GM23338 (cell line): Measurements from ENCODE around the gene FAM47E. TPM values are rescaled to one million over a fixed set of nuclear protein-coding genes. Genes with fewer than 3 reads are reported as not detected.

Experiments used
- ATAC-seq: fragments of 200-7000 bp; cut with Tn5 transposase; 3 replicates; pipeline ENCODE4 v1.9.1; 2020
- DNase-seq: peaks from one replicate; pipeline ENCODE4 v3.0.0-alpha.2; 2015; ENCODE audit warnings: low spot score
- H2AFZ ChIP-seq: fragments of 200-600 bp; sonication (generic); 2 replicates; pipeline ENCODE4 v1.8.0; 2016; ENCODE audit warnings: antibody characterized with exemption, mild to moderate bottlenecking, moderate library complexity
- H3F3A ChIP-seq: fragments of 200-600 bp; sonication (generic); replicated peaks from 2 replicates; pipeline ENCODE4 v1.8.0; 2017; ENCODE audit warnings: antibody characterized with exemption, mixed run types, low read depth
- H3K27ac ChIP-seq: fragments of 200-600 bp; sonication (generic); 2 replicates; pipeline ENCODE4 v1.6.1; 2016; ENCODE audit warnings: low read depth
- H3K27me3 ChIP-seq: fragments of 200-600 bp; sonication (generic); 2 replicates; pipeline ENCODE4 v1.8.0; 2016; ENCODE audit warnings: mild to moderate bottlenecking, mixed run types, moderate library complexity; ENCODE audit not compliant: insufficient read depth
- H3K36me3 ChIP-seq: fragments of 200-600 bp; sonication (generic); 2 replicates; pipeline ENCODE4 v1.8.0; 2016; ENCODE audit warnings: mild to moderate bottlenecking; ENCODE audit not compliant: insufficient read depth
- H3K4me1 ChIP-seq: fragments of 200-600 bp; sonication (generic); 2 replicates; pipeline ENCODE4 v1.8.0; 2016; ENCODE audit warnings: mild to moderate bottlenecking, moderate library complexity; ENCODE audit not compliant: insufficient read depth
- H3K4me2 ChIP-seq: fragments of 200-600 bp; sonication (generic); 2 replicates; pipeline ENCODE4 v1.7.1; 2017; ENCODE audit warnings: mixed run types
- H3K4me3 ChIP-seq: fragments of 200-600 bp; sonication (generic); 2 replicates; pipeline ENCODE4 v1.6.1; 2016; ENCODE audit warnings: mixed run types
- H3K79me2 ChIP-seq: fragments of 200-600 bp; sonication (generic); replicated peaks from 2 replicates; pipeline ENCODE4 v1.8.0; 2017; ENCODE audit warnings: mild to moderate bottlenecking; ENCODE audit not compliant: insufficient read depth
- H3K9me2 ChIP-seq: fragments of 200-600 bp; sonication (generic); 2 replicates; pipeline ENCODE4 v1.8.0; 2017; ENCODE audit not compliant: insufficient read depth
- H4K20me1 ChIP-seq: fragments of 200-600 bp; sonication (generic); replicated peaks from 2 replicates; pipeline ENCODE4 v1.8.0; 2017; ENCODE audit warnings: mild to moderate bottlenecking; ENCODE audit not compliant: insufficient read depth
- H3K27ac Mint-ChIP-seq: 2 replicates; pipeline ENCODE4 v1.8.0; 2020; ENCODE audit warnings: inconsistent platforms, mild to moderate bottlenecking, moderate library complexity, mixed read lengths
- H3K27me3 Mint-ChIP-seq: 3 replicates; pipeline ENCODE4 v1.8.0; 2022; ENCODE audit warnings: low read depth, mild to moderate bottlenecking, moderate library complexity, mixed read lengths, inconsistent platforms; ENCODE audit not compliant: insufficient read depth, poor library complexity
- H3K36me3 Mint-ChIP-seq: 3 replicates; pipeline ENCODE4 v1.8.0; 2021; ENCODE audit warnings: low read depth, mild to moderate bottlenecking, inconsistent platforms, moderate library complexity, mixed read lengths
- H3K4me1 Mint-ChIP-seq: 3 replicates; pipeline ENCODE4 v1.8.0; 2020; ENCODE audit warnings: mild to moderate bottlenecking, inconsistent platforms, mixed read lengths
- H3K4me3 Mint-ChIP-seq: 3 replicates; pipeline ENCODE4 v1.8.0; 2021; ENCODE audit warnings: moderate library complexity, mild to moderate bottlenecking, inconsistent platforms, mixed read lengths
- H3K9me3 Mint-ChIP-seq: 3 replicates; pipeline ENCODE4 v1.8.0; 2020; ENCODE audit warnings: moderate library complexity, mild to moderate bottlenecking, inconsistent platforms, mixed read lengths
- CREB1 ChIP-seq: fragments of 250-450 bp; sonication (Bioruptor Pico); IDR thresholded peaks from 2 replicates; pipeline ENCODE4 v1.5.0; 2020; ENCODE audit warnings: low read depth, mild to moderate bottlenecking, moderate library complexity
- ETS1 ChIP-seq: IDR thresholded peaks from 2 replicates; pipeline ENCODE4 v1.6.1; 2016; ENCODE audit warnings: antibody characterized with exemption
- EZH2 ChIP-seq: fragments of 200-600 bp; sonication (generic); IDR thresholded peaks from one replicate; pipeline ENCODE4 v1.8.0; 2017; ENCODE audit warnings: antibody characterized with exemption, mild to moderate bottlenecking, low read depth; ENCODE audit not compliant: unreplicated experiment
- NANOG ChIP-seq: IDR thresholded peaks from 2 replicates; pipeline ENCODE4 v1.6.1; 2016; ENCODE audit warnings: antibody characterized with exemption, borderline replicate concordance
- POLR2AphosphoS5 ChIP-seq: IDR thresholded peaks from 2 replicates; pipeline ENCODE4 v1.6.1; 2016; ENCODE audit warnings: antibody characterized with exemption, low read depth
- REST ChIP-seq: IDR thresholded peaks from one replicate; pipeline ENCODE4 v1.6.1; 2018; ENCODE audit warnings: antibody characterized with exemption; ENCODE audit not compliant: unreplicated experiment
- STAT1 ChIP-seq: IDR thresholded peaks from one replicate; pipeline ENCODE4 v1.6.1; 2016; ENCODE audit warnings: antibody characterized with exemption; ENCODE audit not compliant: unreplicated experiment
- ZNF331 ChIP-seq: fragments of 250-450 bp; sonication (Bioruptor Pico); IDR thresholded peaks from 2 replicates; pipeline ENCODE4 v1.5.0; 2020; ENCODE audit warnings: low read depth, mild to moderate bottlenecking, moderate library complexity
- ZNF462 ChIP-seq: fragments of 250-450 bp; sonication (Bioruptor Pico); IDR thresholded peaks from 2 replicates; pipeline ENCODE4 v1.5.0; 2020; ENCODE audit warnings: mild to moderate bottlenecking, moderate library complexity
- polyA plus RNA-seq: library from polyadenylated mRNA; unstranded; fragments of >200 nt; fragmentation: Nextera tagmentation; extraction: Ambion mirVana; gene quantifications from 2 replicates; pipeline ENCODE4 v1.2.1, GENCODE V29; 2016
- total RNA-seq: library from RNA; depleted of rRNA; stranded (reverse); fragments of >200 nt; shearing (Covaris generic); gene quantifications from 2 replicates; pipeline ENCODE4 v1.2.3, GENCODE V29; 2014

Gene FAM47E
- total and polyA plus RNA-seq, 2 experiments from 2014 or later, result 0.66 to 2.3 TPM

GRCh38 chr4:76212851-76213414 is 38.6 kb upstream of the FAM47E start (continued):
- TF ChIP-seq ZNF462 (CRISPR knock-in tag), result no peak
- no peak for TF ChIP-seq EZH2
- TF ChIP-seq POLR2AphosphoS5, result no peak
- TF ChIP-seq ETS1, result no peak
- no peak for TF ChIP-seq NANOG
- no peak for TF ChIP-seq ZNF331 (CRISPR knock-in tag)
- no peak for TF ChIP-seq STAT1

GRCh38 chr4:76213415-76214176 is 37.9 kb upstream of the FAM47E start, which contains the start of gene SCARB2:
SCARB2 (minus strand) TSS chr4:76213824; CDS start chr4:76213543, 281 bp downstream.
- peaks cover 35% of the 10 kb centered on the region for H3K79me2 ChIP-seq
- H3K27ac ChIP-seq, result peak within 1 kb of the TSS; percentile 94
- H3K36me3 Mint-ChIP-seq, result no peaks in the 10 kb centered on the region; the same call in 2 of the 3 replicates
- H3K4me1 ChIP-seq, result peaks cover 32% of the 10 kb centered on the region
- peak within 1 kb of the TSS; percentile 98 for H2AFZ ChIP-seq
- H3K9me2 ChIP-seq, result no peaks in the 10 kb centered on the region
- peak within 1 kb of the TSS; percentile 91 for H3K27ac Mint-ChIP-seq
- DNase-seq, result peak; percentile 83
- peak within 1 kb of the TSS; percentile 88 for H3K4me2 ChIP-seq
- H3K4me1 Mint-ChIP-seq, result peaks cover 47% of the 10 kb centered on the region
- peaks cover 7% of the 10 kb centered on the region for H3K27me3 Mint-ChIP-seq
- peak within 1 kb of the TSS; percentile 67 for H3K4me3 ChIP-seq
- H3F3A ChIP-seq, result peaks cover 21% of the 10 kb centered on the region
- H3K36me3 ChIP-seq, result no peaks in the 10 kb centered on the region
- TF ChIP-seq REST (no peak), POLR2AphosphoS5 (peak; percentile 68; the same call in 1 of the 2 replicates), CREB1 (CRISPR knock-in tag) (peak; percentile 55; the same call in 1 of the 2 replicates), ETS1 (no peak), STAT1 (no peak)
- no peaks in the 10 kb centered on the region for H3K27me3 ChIP-seq
- H4K20me1 ChIP-seq, result peaks cover 1% of the 10 kb centered on the region; the same call in 1 of the 2 replicates
- ATAC-seq, result peak; percentile 91
- peak within 1 kb of the TSS; percentile 92 for H3K4me3 Mint-ChIP-seq
- no peaks in the 10 kb centered on the region for H3K9me3 Mint-ChIP-seq
